K562 (cell line): ENCODE data around the gene SNX33. TPM values are rescaled to one million over a fixed set of nuclear protein-coding genes. Genes with fewer than 3 reads are reported as not detected.

ENCODE experiments used
- E2F3 ChIP-seq: fragments of 250-450 bp; sonication (Bioruptor Pico); IDR thresholded peaks from 2 replicates; pipeline ENCODE4 v1.4.0; 2020; ENCODE audit warnings: mild to moderate bottlenecking
- HDAC6 ChIP-seq: IDR thresholded peaks from 2 replicates; pipeline ENCODE4 v1.6.1; 2012; ENCODE audit warnings: low read depth, mild to moderate bottlenecking, control low read depth, inconsistent platforms, low read length, moderate library complexity
- MAFK ChIP-seq: IDR thresholded peaks from 2 replicates; pipeline ENCODE4 v1.6.1; 2011; ENCODE audit warnings: low read length, improper control_type of control experiment
- MAZ ChIP-seq, 2 experiments: fragments of 450-650 bp in 1 of 2; sonication (generic) in 1 of 2; formaldehyde crosslinking; IDR thresholded peaks in 1 of 2; conservative IDR thresholded peaks in 1 of 2; 2 replicates each; pipeline versions ENCODE4 v1.4.0 to v1.5.0; 2020; ENCODE audit warnings: mild to moderate bottlenecking in 1 of 2, missing genetic modification reagents in 1 of 2
- MTA2 ChIP-seq: fragments of 450-650 bp; IDR thresholded peaks from 2 replicates; pipeline ENCODE4 v1.6.1; 2016; ENCODE audit warnings: low read depth
- NFIX ChIP-seq: fragments of 250-450 bp; sonication (Bioruptor Pico); IDR thresholded peaks from 2 replicates; pipeline ENCODE4 v1.4.0; 2020; ENCODE audit warnings: low read depth, mild to moderate bottlenecking, moderate library complexity
- NONO ChIP-seq, 2 experiments: fragments of 200-400 bp in 1 of 2; fragments of 450-650 bp in 1 of 2; formaldehyde crosslinking in 1 of 2; IDR thresholded peaks; 2 replicates each; pipeline ENCODE4 v1.6.1; 2017; ENCODE audit warnings: low read depth in 2 of 2, mild to moderate bottlenecking in 2 of 2, moderate library complexity in 2 of 2, low read length in 1 of 2
- PCBP2 ChIP-seq: fragments of 200-400 bp; formaldehyde crosslinking; IDR thresholded peaks from 2 replicates; pipeline ENCODE4 v1.6.1; 2018; ENCODE audit warnings: low read length, low read depth, mild to moderate bottlenecking, moderate library complexity; ENCODE audit not compliant: poor library complexity, severe bottlenecking
- PRPF4 ChIP-seq: fragments of 200-400 bp; formaldehyde crosslinking; IDR thresholded peaks from one replicate; pipeline ENCODE4 v1.6.1; 2017; ENCODE audit warnings: low read length, low read depth, mild to moderate bottlenecking; ENCODE audit not compliant: insufficient read depth, poor library complexity, severe bottlenecking
- ZFP30 ChIP-seq: fragments of 250-450 bp; sonication (Bioruptor Pico); IDR thresholded peaks from 2 replicates; pipeline ENCODE4 v1.8.0; 2022; ENCODE audit warnings: moderate library complexity, mild to moderate bottlenecking, inconsistent platforms, borderline replicate concordance
- ZNF324 ChIP-seq: fragments of 250-450 bp; sonication (Bioruptor Pico); IDR thresholded peaks from 2 replicates; pipeline ENCODE4 v1.4.0; 2020; ENCODE audit warnings: mild to moderate bottlenecking
- polyA plus RNA-seq, 8 experiments: library from polyadenylated mRNA; depleted of rRNA in 4 of 8; stranded (reverse) in 5 of 8; unstranded in 3 of 8; fragments of >200 nt; fragmentation: Nextera tagmentation in 2 of 8; fragmentation: Illumina TruSeq in 1 of 8; extraction: Ambion mirVana in 2 of 8; extraction: Trizol in 1 of 8; gene quantifications; 2 replicates each; pipeline versions ENCODE4 v1.2.1 to v1.2.3, GENCODE V29; 2011 to 2014; ENCODE audit warnings: inconsistent platforms in 1 of 8, missing spikeins in 1 of 8
- total RNA-seq, 7 experiments: library from RNA; depleted of rRNA in 6 of 7; stranded (reverse); fragments of >200 nt in 6 of 7; fragmentation: Illumina TruSeq in 2 of 7; extraction: Trizol in 2 of 7; gene quantifications; 2 replicates each; pipeline versions ENCODE4 v1.2.1 to v1.2.3, GENCODE V29; 2011 to 2021; ENCODE audit warnings: low replicate concordance in 1 of 7
- TF ChIP-seq, protein P1 (sequence below): sonication (generic); formaldehyde crosslinking; IDR thresholded peaks from 2 replicates; pipeline ENCODE4 v1.9.0; 2022; ENCODE audit warnings: mild to moderate bottlenecking, missing genetic modification reagents
- TF ChIP-seq, protein P2 (sequence below): IDR thresholded peaks from 2 replicates; pipeline ENCODE4 v1.6.1; 2011; ENCODE audit warnings: borderline replicate concordance, low read depth, mild to moderate bottlenecking, moderate library complexity, low read length; ENCODE audit not compliant: insufficient read depth, poor library complexity, severe bottlenecking
- TF ChIP-seq, protein P3 (sequence below), 2 experiments: fragments of 450-650 bp in 1 of 2; sonication (generic) in 1 of 2; formaldehyde crosslinking in 1 of 2; IDR thresholded peaks; 2 replicates each; pipeline versions ENCODE4 v1.7.1 to v1.9.0; 2016 to 2022; ENCODE audit warnings: inconsistent platforms in 1 of 2, mild to moderate bottlenecking in 1 of 2, missing genetic modification reagents in 1 of 2

The SNX33 gene
- total and polyA plus RNA-seq, 9 of the 15 experiments (the other 6 are each of a cell fraction or from before 2014, with no cell fraction given): 1.4 to 14.1 (median 8.2) TPM

- TF ChIP-seq MAZ (CRISPR knock-in tag; conservative IDR thresholded peaks at IDR 0.05 in 1 of 2, IDR thresholded peaks at IDR 0.05 in 1 of 2) (peak; percentile 92), E2F3 (CRISPR knock-in tag) (no peak), PCBP2 (no peak), NFIX (no peak), ZFP30 (CRISPR knock-in tag) (no peak), MTA2 (no peak), ZNF324 (CRISPR knock-in tag) (no peak), MAFK (no peak), PRPF4 (no peak), HDAC6 (no peak), NONO (IDR thresholded peaks at IDR 0.05; ENCODE audit: low read depth in 2 of 2, low read length in 1 of 2) (peak in 1 of 2 experiments; percentile 27; a peak in 1 of 4 replicates)
- TF ChIP-seq, protein P1, sequence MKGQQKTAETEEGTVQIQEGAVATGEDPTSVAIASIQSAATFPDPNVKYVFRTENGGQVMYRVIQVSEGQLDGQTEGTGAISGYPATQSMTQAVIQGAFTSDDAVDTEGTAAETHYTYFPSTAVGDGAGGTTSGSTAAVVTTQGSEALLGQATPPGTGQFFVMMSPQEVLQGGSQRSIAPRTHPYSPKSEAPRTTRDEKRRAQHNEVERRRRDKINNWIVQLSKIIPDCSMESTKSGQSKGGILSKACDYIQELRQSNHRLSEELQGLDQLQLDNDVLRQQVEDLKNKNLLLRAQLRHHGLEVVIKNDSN (CRISPR knock-in tag): no peak
- TF ChIP-seq, protein P2, sequence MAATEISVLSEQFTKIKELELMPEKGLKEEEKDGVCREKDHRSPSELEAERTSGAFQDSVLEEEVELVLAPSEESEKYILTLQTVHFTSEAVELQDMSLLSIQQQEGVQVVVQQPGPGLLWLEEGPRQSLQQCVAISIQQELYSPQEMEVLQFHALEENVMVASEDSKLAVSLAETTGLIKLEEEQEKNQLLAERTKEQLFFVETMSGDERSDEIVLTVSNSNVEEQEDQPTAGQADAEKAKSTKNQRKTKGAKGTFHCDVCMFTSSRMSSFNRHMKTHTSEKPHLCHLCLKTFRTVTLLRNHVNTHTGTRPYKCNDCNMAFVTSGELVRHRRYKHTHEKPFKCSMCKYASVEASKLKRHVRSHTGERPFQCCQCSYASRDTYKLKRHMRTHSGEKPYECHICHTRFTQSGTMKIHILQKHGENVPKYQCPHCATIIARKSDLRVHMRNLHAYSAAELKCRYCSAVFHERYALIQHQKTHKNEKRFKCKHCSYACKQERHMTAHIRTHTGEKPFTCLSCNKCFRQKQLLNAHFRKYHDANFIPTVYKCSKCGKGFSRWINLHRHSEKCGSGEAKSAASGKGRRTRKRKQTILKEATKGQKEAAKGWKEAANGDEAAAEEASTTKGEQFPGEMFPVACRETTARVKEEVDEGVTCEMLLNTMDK: peak; percentile 78
- TF ChIP-seq, protein P3, sequence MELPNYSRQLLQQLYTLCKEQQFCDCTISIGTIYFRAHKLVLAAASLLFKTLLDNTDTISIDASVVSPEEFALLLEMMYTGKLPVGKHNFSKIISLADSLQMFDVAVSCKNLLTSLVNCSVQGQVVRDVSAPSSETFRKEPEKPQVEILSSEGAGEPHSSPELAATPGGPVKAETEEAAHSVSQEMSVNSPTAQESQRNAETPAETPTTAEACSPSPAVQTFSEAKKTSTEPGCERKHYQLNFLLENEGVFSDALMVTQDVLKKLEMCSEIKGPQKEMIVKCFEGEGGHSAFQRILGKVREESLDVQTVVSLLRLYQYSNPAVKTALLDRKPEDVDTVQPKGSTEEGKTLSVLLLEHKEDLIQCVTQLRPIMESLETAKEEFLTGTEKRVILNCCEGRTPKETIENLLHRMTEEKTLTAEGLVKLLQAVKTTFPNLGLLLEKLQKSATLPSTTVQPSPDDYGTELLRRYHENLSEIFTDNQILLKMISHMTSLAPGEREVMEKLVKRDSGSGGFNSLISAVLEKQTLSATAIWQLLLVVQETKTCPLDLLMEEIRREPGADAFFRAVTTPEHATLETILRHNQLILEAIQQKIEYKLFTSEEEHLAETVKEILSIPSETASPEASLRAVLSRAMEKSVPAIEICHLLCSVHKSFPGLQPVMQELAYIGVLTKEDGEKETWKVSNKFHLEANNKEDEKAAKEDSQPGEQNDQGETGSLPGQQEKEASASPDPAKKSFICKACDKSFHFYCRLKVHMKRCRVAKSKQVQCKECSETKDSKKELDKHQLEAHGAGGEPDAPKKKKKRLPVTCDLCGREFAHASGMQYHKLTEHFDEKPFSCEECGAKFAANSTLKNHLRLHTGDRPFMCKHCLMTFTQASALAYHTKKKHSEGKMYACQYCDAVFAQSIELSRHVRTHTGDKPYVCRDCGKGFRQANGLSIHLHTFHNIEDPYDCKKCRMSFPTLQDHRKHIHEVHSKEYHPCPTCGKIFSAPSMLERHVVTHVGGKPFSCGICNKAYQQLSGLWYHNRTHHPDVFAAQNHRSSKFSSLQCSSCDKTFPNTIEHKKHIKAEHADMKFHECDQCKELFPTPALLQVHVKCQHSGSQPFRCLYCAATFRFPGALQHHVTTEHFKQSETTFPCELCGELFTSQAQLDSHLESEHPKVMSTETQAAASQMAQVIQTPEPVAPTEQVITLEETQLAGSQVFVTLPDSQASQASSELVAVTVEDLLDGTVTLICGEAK (IDR thresholded peaks at IDR 0.05): no peak; the same call in 1 of the 2 replicates
- TF ChIP-seq, protein P3 (CRISPR knock-in tag; IDR thresholded peaks at IDR 0.05): no peak
Measured at GRCh38 chr15:75647370-75648155, at the start of gene SNX33 (continued).
